Large intestine (tissue), 3 donors: ENCODE measurements around the gene C17orf50. TPM values are rescaled to one million over a fixed set of nuclear protein-coding genes. Genes with fewer than 3 reads are reported as not detected.

ENCODE experiments used
- DNase-seq, 2 donors: peaks; one replicate each; pipeline versions ENCODE4 v3.0.0 to v3.0.0-alpha.2; 2013
- H3K27ac ChIP-seq: one replicate; pipeline ENCODE4 v1.5.1; 2013; ENCODE audit warnings: low read length
- H3K27me3 ChIP-seq: 2 replicates; pipeline ENCODE4 v1.6.1; 2013; ENCODE audit warnings: low read length; ENCODE audit not compliant: control insufficient read depth, insufficient read depth
- H3K36me3 ChIP-seq: 2 replicates; pipeline ENCODE4 v1.6.1; 2013; ENCODE audit warnings: low read length; ENCODE audit not compliant: control insufficient read depth, insufficient read depth
- H3K4me1 ChIP-seq: one replicate; pipeline ENCODE4 v1.6.1; 2013; ENCODE audit warnings: low read length; ENCODE audit not compliant: control insufficient read depth, insufficient read depth
- H3K4me3 ChIP-seq: one replicate; pipeline ENCODE4 v1.5.1; 2013; ENCODE audit warnings: low read length
- H3K9me3 ChIP-seq: one replicate; pipeline ENCODE4 v1.6.1; 2013; ENCODE audit warnings: mild to moderate bottlenecking, low read depth, low read length, moderate library complexity; ENCODE audit not compliant: control insufficient read depth
- WGBS: methylation state at CpG from one replicate; pipeline ENCODE4 v1.1.5; 2013; ENCODE audit warnings: low lambda C conversion rate; ENCODE audit not compliant: insufficient coverage; 5-methylcytosine and 5-hydroxymethylcytosine counted together
- polyA plus RNA-seq: library from polyadenylated mRNA; unstranded; fragments of 120-200 nt; gene quantifications from one replicate; pipeline ENCODE4 v1.2.1, GENCODE V29; 2013

The C17orf50 gene
- polyA plus RNA-seq, 1 donor = 0.04 TPM

GRCh38 chr17:35811759-35812158, 51.1 kb downstream of the C17orf50 start:
- Histone ChIP-seq H3K36me3 (peaks cover 8% of the 10 kb centered on the region), H3K27ac (no peak overlapping the region), H3K4me1 (peaks cover 8% of the 10 kb centered on the region), H3K27me3 (no peaks in the 10 kb centered on the region), H3K4me3 (no peak overlapping the region), H3K9me3 (no peaks in the 10 kb centered on the region)
- DNase-seq = no peak
- WGBS = 89% methylated on average over 3 of the region's 6 CpGs

- no peak overlapping the region for H3K27ac ChIP-seq
- no peaks in the 10 kb centered on the region for H3K9me3 ChIP-seq
- H3K4me3 ChIP-seq = no peak overlapping the region
- no peaks in the 10 kb centered on the region for H3K27me3 ChIP-seq
- no CpG with 5 or more reads among the region's 5 CpGs for WGBS
- H3K36me3 ChIP-seq = peaks cover 11% of the 10 kb centered on the region
- no peak for DNase-seq
- H3K4me1 ChIP-seq = peaks cover 8% of the 10 kb centered on the region
These were observed 51.8 kb downstream of the C17orf50 start for GRCh38 chr17:35812456-35812855.

Other genes with a start within 250 kb of the C17orf50 start
- gene SLFN12L, start 223.2 kb upstream of the C17orf50 start, polyA plus RNA-seq = 1.4 TPM
- 0.21 TPM for gene SLFN14, start 200.1 kb upstream of the C17orf50 start, polyA plus RNA-seq
- 8.1 TPM for gene PEX12, start 182.3 kb upstream of the C17orf50 start, polyA plus RNA-seq
- gene AP2B1, start 173.6 kb upstream of the C17orf50 start, polyA plus RNA-seq = 89.5 TPM
- 2.9 TPM for gene RASL10B, start 29.2 kb upstream of the C17orf50 start, polyA plus RNA-seq
- gene GAS2L2, start 7.6 kb upstream of the C17orf50 start, polyA plus RNA-seq = 0.13 TPM
- 7.5 TPM for gene MMP28, start 34.8 kb downstream of the C17orf50 start, polyA plus RNA-seq
- gene TAF15, start 48.6 kb downstream of the C17orf50 start, polyA plus RNA-seq = 177 TPM
- 0.03 TPM for gene HEATR9, start 108.0 kb downstream of the C17orf50 start, polyA plus RNA-seq
- 8.3 TPM for gene CCL5, start 119.5 kb downstream of the C17orf50 start, polyA plus RNA-seq
- gene RDM1, start 169.9 kb downstream of the C17orf50 start, polyA plus RNA-seq = 5.6 TPM
- gene LYZL6, start 182.8 kb downstream of the C17orf50 start, polyA plus RNA-seq = not detected
- 0.19 TPM for gene CCL16, start 220.6 kb downstream of the C17orf50 start, polyA plus RNA-seq
- gene CCL14, start 225.8 kb downstream of the C17orf50 start, polyA plus RNA-seq = 6.8 TPM
- gene CCL15, start 240.7 kb downstream of the C17orf50 start, polyA plus RNA-seq = 36.8 TPM